HG02884 (cell line): Measurements from ENCODE around the gene FKBP5.
"Not testable (repeated sequence)": the region's sequence is repeated elsewhere in the genome, so short reads cannot be mapped to it uniquely, and the experiment has no call there.

Source experiments
- ATAC-seq: cut with Tn5 transposase; IDR thresholded peaks from one replicate; pipeline ENCODE4 v1.9.1; 2021; ENCODE audit warnings: mild to moderate bottlenecking, moderate library complexity; ENCODE audit not compliant: unreplicated experiment

The FKBP5 gene

GRCh38 chr6:35691027-35691824, 2.5 kb upstream of the FKBP5 start:
- no peak for ATAC-seq

- ATAC-seq: no peak
Observed at GRCh38 chr6:35690484-35690883, 1.8 kb upstream of the FKBP5 start.

GRCh38 chr6:35690006-35690405, 1.3 kb upstream of the FKBP5 start:
- not testable (repeated sequence) for ATAC-seq

- ATAC-seq: peak; percentile 32
Observed at GRCh38 chr6:35687658-35688604, 784 bp downstream of the FKBP5 start.

GRCh38 chr6:35686873-35687555, 1.7 kb downstream of the FKBP5 start:
- no peak for ATAC-seq

DNA sequence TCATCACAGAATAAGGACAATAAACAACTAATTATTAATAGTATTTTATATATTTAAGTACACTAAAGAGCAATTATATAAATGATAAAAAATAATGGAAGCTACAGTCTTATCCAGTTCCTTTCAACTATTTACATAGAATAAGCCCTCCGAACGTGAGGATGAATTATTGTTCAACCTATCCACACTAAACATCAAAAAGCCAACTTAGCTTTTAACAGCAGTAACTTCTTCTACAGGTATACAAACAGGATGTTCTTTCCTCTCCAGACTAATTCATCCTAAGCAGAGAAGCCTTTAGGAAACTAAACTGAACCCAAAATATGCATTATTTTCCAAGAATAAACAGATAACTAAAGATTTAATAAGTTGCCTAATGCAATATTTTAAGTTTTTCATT, 2.3 kb downstream of the FKBP5 start:
- ATAC-seq: no peak

DNA sequence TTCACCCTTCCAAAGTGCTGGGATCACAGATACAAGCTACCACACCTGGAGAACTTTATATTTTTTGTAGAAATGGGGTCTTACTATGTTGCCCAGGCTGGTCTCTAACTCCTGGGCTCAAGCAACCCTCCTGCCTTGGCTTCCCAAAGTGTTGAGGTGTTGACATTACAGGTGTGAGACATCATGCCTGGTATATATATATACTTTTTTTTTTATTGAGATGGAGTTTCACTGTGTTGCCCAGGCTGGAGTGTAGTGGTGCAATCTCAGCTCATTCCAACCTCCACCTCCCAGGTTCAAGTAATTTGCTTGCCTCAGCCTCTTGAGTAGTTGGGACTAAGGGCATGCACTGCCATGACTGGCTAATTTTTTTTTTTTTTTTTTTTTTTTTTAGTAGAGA, 5.4 kb downstream of the FKBP5 start:
- ATAC-seq: no peak

- no peak for ATAC-seq
Observed at GRCh38 chr6:35681298-35681697, 7.4 kb downstream of the FKBP5 start.

- ATAC-seq: no peak
Observed at GRCh38 chr6:35679399-35679798, 9.3 kb downstream of the FKBP5 start.

DNA sequence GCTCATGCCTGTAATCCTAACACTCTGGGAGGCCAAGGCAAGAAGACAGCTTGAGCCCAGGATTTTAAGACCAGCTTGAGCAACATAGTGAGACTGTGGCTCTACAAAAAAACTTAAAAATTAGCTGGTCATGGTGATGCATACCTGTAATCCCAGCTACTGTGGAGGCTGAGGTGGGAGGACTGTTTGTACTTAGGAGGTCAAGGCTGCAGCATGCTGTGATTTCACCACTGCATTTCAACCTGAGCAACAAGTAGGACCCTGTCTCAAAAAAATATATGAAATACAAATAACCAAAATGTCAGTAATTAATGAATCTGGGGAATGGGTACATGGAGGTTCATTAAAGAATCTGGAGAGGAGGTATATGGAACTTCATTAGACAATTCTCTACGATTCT, 9.9 kb downstream of the FKBP5 start:
- no peak for ATAC-seq

GRCh38 chr6:35678021-35678654, 10.6 kb downstream of the FKBP5 start:
- no peak for ATAC-seq

- no peak for ATAC-seq
Observed at GRCh38 chr6:35677456-35677855, 11.3 kb downstream of the FKBP5 start.

- no peak for ATAC-seq
Observed at GRCh38 chr6:35675871-35676459, 12.8 kb downstream of the FKBP5 start.

DNA sequence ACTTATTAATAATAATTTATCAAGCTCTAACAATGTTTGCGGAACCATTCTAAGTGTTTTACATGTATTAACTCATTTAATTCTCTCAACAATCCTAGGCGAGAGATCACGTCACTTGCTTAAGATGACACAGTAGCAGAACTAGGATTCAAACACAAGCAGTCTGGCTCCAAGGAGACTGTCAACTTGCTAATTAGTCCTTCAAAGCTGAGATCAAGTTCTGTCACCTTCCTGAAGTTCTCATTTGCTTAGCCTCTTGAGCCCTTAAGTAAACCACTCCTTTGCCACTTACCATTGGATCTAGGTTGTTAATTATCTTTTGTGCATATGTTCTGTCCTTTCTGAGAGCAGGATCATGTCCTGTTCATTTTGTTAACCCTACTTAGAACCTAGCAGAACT, 14.1 kb downstream of the FKBP5 start:
- ATAC-seq: no peak

GRCh38 chr6:35673755-35674154, 15.0 kb downstream of the FKBP5 start:
- ATAC-seq: no peak

DNA sequence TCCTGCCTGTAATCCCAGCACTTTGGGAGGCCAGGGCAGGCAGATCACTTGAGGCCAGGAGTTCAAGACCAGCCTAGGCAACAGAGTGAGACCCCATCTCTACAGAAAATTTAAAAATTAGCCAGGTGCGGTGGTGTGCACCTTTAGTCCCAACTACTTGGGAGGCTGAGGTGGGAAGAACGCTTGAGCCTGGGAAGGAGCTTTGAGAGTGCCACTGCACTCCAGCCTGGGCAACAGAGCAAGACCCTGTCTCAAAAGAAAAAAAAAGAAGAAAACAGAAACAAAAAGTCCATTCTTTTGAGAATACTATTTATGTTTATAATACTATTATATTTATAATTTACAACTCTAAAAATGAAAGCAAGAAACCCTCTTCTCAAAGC, 15.4 kb downstream of the FKBP5 start:
- ATAC-seq: not testable (repeated sequence)

GRCh38 chr6:35670453-35670852, 18.3 kb downstream of the FKBP5 start:
- not testable (repeated sequence) for ATAC-seq

DNA sequence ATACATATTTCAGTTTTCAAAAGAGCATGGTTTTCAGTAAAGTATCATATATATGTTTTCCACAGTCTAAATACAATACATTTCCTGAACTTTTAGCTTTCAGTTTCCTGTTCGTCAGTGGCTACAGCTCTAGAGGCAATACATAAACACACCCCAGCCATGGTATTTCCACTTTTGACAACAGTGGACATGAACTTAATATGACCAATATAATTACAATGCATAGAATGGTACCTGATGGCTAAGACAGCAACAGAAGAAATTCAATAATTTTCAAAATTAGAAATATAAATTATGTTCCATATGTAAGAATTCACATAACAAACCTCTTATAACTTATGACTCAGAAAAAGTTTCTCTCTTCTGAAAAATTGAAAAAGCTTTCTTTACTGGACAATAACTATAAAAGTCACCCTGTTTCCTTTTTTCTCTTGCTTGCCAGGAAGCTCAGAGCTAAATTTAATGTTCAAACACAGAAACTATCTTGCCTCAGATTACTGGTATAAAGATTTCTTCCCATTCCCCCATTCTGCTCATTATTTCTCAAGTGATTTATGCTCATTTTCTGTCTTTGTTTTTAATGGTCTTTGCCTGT, 19.2 kb downstream of the FKBP5 start:
- no peak for ATAC-seq

- ATAC-seq: no peak
Observed at GRCh38 chr6:35668744-35669450, 19.8 kb downstream of the FKBP5 start.
